MM.1S (cell line): ENCODE data around the gene FOXD2.

Experiments
- CTCF ChIP-seq: fragments of 300-600 bp; sonication (generic); IDR thresholded peaks from 2 replicates; pipeline ENCODE4 v1.5.1; 2016; ENCODE audit warnings: antibody characterized with exemption, low read length, mixed read lengths
- EZH2 ChIP-seq: fragments of 300-600 bp; sonication (generic); optimal IDR thresholded peaks from 2 replicates; pipeline ENCODE3; 2017; ENCODE audit warnings: low read depth, mild to moderate bottlenecking, antibody characterized with exemption, low read length, mixed read lengths

- TF ChIP-seq CTCF (no peak), EZH2 (no peak)
Observed at GRCh38 chr1:47415728-47416318, 22.0 kb upstream of the FOXD2 start, which contains the start of gene FOXE3.
